ENCODE data around the gene BSN. TPM values are rescaled to one million over a fixed set of nuclear protein-coding genes. Genes with fewer than 3 reads are reported as not detected.

BSN gene
- total RNA-seq, 2 experiments from 2014 or later: 0.08 to 0.11 TPM

- DNase-seq: no peak
- Histone ChIP-seq H3K4me1 (ENCODE audit: insufficient read depth, low read length) (no peaks in the 10 kb centered on the region), H3K27me3 (ENCODE audit: control insufficient read depth in 1 of 2, insufficient read depth in 2 of 2, low read length in 2 of 2) (no peaks in the 10 kb centered on the region), H3K36me3 (ENCODE audit: insufficient read depth, low read length) (no peaks in the 10 kb centered on the region), H3K9me3 (ENCODE audit: control insufficient read depth in 1 of 2, insufficient read depth in 1 of 2, low read length in 2 of 2) (no peaks in the 10 kb centered on the region), H3K27ac (ENCODE audit: low read depth in 1 of 2, low read length in 2 of 2) (no peak overlapping the region), H3K4me3 (ENCODE audit: low read length) (no peak overlapping the region)
- Mint-ChIP-seq H3K27me3 (no peaks in the 10 kb centered on the region), H3K27ac (no peak overlapping the region), H3K9me3 (no peaks in the 10 kb centered on the region), H3K36me3 (ENCODE audit: low read depth) (no peaks in the 10 kb centered on the region), H3K4me1 (ENCODE audit: low read depth) (no peaks in the 10 kb centered on the region), H3K4me3 (no peak overlapping the region)
- ChIA-PET CTCF (no interaction called here), POLR2A (no interaction called here)
- ATAC-seq (ENCODE audit: poor library complexity): no peak
- intact Hi-C loops (cut with DNase I, micrococcal nuclease): no loop called here
- TF ChIP-seq CTCF (IDR thresholded peaks at IDR 0.05): no peak
These were observed 111.7 kb downstream of the BSN start for GRCh38 chr3:49665822-49666519.

- no peak for ATAC-seq (ENCODE audit: poor library complexity)
- Mint-ChIP-seq H3K4me1 (ENCODE audit: low read depth) (peaks cover 1% of the 10 kb centered on the region), H3K9me3 (no peaks in the 10 kb centered on the region), H3K27ac (no peak overlapping the region), H3K36me3 (ENCODE audit: low read depth) (no peaks in the 10 kb centered on the region), H3K27me3 (no peaks in the 10 kb centered on the region), H3K4me3 (no peak overlapping the region)
- DNase-seq: no peak
- CTCF ChIA-PET: no interaction called here
- intact Hi-C loops (cut with DNase I, micrococcal nuclease): no loop called here
- Histone ChIP-seq H3K27me3 (ENCODE audit: control insufficient read depth in 1 of 2, insufficient read depth in 2 of 2, low read length in 2 of 2) (no peaks in the 10 kb centered on the region), H3K9me3 (ENCODE audit: control insufficient read depth in 1 of 2, insufficient read depth in 1 of 2, low read length in 2 of 2) (no peaks in the 10 kb centered on the region), H3K36me3 (ENCODE audit: insufficient read depth, low read length) (no peaks in the 10 kb centered on the region), H3K4me3 (ENCODE audit: low read length) (no peak overlapping the region), H3K4me1 (ENCODE audit: insufficient read depth, low read length) (peaks cover 2% of the 10 kb centered on the region), H3K27ac (ENCODE audit: low read depth in 1 of 2, low read length in 2 of 2) (no peak overlapping the region)
- POLR2A ChIA-PET: no interaction called here
- no peak for TF ChIP-seq CTCF (IDR thresholded peaks at IDR 0.05)
These were observed 112.3 kb downstream of the BSN start for GRCh38 chr3:49666592-49666991.

GRCh38 chr3:49667701-49668413, 113.6 kb downstream of the BSN start:
- H3K4me3 ChIP-seq (ENCODE audit: low read length): no peak overlapping the region
- H3K4me1 Mint-ChIP-seq (ENCODE audit: low read depth): peaks cover 8% of the 10 kb centered on the region
- H3K27ac Mint-ChIP-seq: no peak overlapping the region
- intact Hi-C loops (cut with DNase I, micrococcal nuclease): no loop called here
- no peak overlapping the region for H3K27ac ChIP-seq (ENCODE audit: low read depth in 1 of 2, low read length in 2 of 2)
- DNase-seq: no peak
- no peak for TF ChIP-seq CTCF (IDR thresholded peaks at IDR 0.05)
- no peak overlapping the region for H3K4me3 Mint-ChIP-seq
- no peaks in the 10 kb centered on the region for H3K27me3 Mint-ChIP-seq
- ChIA-PET POLR2A (no interaction called here), CTCF (no interaction called here)
- no peaks in the 10 kb centered on the region for H3K36me3 ChIP-seq (ENCODE audit: insufficient read depth, low read length)
- no peaks in the 10 kb centered on the region for H3K9me3 Mint-ChIP-seq
- peaks cover 4% of the 10 kb centered on the region for H3K4me1 ChIP-seq (ENCODE audit: insufficient read depth, low read length)
- no peaks in the 10 kb centered on the region for H3K27me3 ChIP-seq (ENCODE audit: control insufficient read depth in 1 of 2, insufficient read depth in 2 of 2, low read length in 2 of 2)
- H3K36me3 Mint-ChIP-seq (ENCODE audit: low read depth): no peaks in the 10 kb centered on the region
- H3K9me3 ChIP-seq (ENCODE audit: control insufficient read depth in 1 of 2, insufficient read depth in 1 of 2, low read length in 2 of 2): no peaks in the 10 kb centered on the region
- no peak for ATAC-seq (ENCODE audit: poor library complexity)

All from CD4-positive, alpha-beta T cell (primary cell).